ENCODE data around the gene MOSMO.

DNA sequence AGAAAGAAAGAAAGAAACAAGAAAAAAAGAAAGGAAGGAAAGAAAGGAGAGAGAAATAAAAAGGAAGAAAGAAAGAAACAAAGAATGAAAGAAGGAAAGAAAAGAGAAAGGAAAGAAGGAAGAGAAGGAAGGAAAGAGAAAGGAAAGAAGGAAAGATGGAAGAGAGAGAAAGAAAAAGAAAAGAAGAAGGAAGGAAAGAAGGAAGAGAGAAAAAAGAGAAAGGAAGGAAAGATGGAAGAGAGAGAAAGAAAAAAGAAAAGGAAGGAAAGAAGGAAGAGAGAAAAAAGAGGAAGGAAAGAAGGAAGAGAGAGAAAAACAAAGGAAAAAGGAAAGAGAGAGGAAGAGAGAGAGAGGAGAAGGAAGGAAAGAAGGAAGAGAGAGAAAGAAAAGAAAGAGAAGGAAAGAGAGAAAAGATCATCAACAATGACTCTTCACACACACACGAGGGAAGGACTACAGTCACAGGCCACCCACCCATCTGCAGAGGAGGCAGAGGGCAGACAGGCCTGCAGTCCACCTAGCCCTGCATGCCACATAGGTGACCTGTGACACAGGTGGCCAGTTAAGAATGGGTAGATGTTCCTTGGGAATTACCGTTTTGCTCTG, 108.3 kb downstream of the MOSMO start:
- no peak for TF ChIP-seq ATF3 (IDR thresholded peaks at IDR 0.05)
- no peak for TF ChIP-seq TAF1 (conservative IDR thresholded peaks at IDR 0.05)
- TF ChIP-seq, protein P1, sequence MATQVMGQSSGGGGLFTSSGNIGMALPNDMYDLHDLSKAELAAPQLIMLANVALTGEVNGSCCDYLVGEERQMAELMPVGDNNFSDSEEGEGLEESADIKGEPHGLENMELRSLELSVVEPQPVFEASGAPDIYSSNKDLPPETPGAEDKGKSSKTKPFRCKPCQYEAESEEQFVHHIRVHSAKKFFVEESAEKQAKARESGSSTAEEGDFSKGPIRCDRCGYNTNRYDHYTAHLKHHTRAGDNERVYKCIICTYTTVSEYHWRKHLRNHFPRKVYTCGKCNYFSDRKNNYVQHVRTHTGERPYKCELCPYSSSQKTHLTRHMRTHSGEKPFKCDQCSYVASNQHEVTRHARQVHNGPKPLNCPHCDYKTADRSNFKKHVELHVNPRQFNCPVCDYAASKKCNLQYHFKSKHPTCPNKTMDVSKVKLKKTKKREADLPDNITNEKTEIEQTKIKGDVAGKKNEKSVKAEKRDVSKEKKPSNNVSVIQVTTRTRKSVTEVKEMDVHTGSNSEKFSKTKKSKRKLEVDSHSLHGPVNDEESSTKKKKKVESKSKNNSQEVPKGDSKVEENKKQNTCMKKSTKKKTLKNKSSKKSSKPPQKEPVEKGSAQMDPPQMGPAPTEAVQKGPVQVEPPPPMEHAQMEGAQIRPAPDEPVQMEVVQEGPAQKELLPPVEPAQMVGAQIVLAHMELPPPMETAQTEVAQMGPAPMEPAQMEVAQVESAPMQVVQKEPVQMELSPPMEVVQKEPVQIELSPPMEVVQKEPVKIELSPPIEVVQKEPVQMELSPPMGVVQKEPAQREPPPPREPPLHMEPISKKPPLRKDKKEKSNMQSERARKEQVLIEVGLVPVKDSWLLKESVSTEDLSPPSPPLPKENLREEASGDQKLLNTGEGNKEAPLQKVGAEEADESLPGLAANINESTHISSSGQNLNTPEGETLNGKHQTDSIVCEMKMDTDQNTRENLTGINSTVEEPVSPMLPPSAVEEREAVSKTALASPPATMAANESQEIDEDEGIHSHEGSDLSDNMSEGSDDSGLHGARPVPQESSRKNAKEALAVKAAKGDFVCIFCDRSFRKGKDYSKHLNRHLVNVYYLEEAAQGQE (IDR thresholded peaks at IDR 0.05): no peak

Data from liver (tissue), 2 donors.